ENCODE measurements around the gene TNS3.

TNS3 gene

GRCh38 chr7:47539398-47540052 is 42.4 kb downstream of the TNS3 start:
- no peak for DNase-seq

DNA sequence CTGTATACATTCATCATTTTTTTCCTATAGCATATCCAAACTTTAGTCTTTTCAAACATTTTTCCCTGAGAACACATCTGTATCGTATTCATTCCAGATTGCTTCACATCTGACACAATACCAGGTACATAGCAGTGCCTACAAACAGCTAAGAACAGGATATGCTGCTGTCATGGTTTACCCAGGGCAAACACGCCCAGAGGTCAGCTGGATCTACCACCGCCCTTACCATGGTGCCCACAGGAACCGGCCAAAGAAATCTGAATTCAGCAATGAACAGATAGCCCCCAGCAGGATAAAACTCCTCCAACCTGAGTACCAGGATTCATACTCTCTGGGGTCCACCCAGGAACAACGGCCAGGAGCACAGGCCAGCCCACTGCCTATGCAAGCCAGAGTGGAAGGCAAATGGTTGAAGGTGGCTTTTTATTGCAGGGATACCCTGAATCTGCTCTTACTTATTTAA is 43.0 kb downstream of the TNS3 start:
- DNase-seq, result no peak

DNA sequence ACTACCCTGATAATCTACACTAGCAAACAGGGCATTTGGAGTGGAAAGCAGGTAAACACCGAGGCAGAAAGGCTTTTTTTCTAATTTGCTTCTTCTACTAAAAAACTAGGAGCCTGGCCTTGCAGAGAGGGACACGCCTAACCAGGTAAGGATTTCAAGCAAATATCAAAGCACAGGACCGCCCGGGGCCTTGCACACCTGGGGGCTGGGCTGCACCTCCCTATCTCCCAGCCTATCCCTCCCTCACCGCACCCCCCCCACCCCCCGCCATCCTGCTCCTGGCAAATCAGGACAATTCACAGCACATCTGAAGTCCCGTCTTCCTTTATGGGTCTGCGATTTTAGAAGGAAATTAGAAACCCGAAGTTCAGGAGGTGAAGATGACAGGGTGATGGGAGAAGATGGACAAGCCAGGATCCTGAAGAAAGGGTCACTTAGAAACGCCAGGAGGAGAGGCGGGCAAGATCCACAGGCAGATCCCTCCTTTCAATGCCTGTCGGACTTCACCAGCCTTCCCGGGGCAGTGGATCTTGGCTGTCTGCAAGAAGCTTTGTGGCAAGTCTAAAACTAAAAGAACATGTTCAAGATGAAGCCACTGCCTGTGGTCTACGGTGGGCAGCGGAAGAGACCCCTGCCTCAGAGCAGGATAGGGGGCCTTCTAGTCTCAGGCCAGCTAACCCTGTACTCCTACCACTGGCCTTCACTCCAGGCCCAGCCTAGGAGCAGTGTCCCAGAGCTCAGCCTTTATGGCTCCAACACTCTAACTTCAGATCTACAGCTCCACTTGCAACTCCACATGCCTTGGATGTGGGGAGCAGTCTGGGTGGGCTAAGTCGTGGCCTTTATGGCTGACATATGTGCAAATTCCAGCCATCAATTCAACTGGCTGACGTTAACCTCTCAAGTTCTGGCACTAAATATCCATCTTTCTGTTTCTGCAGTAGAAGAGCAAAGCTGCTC is 43.9 kb downstream of the TNS3 start:
- DNase-seq, result no peak

DNA sequence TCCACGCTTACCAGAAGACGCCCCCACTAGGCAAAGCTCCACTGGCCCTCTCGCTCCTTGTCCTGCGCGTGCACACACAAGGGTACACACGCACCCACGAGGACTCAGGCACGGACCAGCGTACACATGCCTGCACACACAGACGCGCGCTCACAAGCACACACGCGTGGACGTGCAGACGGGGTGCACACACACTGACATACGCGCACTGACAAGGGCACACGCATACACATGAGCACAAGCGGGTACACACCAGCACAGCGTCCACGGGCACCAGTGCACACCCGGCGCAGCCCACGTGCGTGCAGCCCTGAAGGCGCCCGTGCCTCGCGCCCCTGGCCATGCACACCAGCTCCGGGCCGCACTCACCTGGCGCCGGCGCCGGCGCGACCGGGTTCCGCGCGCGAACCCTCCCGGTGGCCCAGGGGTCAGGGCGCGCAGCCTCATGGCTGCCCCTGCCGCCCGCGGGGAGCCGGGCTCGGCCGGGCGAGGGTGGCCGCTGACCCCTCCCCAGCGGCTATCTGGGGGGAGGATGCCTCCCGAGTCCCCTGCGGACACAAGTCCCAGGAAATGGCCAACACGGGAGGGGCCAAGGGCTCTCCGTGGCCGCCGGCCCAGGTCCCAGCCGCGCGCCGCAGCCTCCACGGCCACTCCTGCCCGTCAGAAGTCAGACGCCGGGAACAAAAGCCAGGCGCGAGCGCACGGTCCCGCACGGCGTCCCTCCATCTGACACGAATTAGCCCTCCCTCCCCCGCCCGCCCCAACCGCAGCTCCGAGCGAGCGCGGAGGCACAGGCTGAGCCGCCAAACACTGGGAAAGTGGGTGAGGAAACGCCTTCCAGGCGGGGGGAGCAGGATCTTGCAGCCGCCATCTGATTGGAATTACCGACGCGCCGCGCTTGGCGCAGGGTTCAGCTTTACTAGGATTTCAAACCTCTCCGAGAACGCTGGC is 45.0 kb downstream of the TNS3 start:
- no peak for DNase-seq

GRCh38 chr7:47535704-47536628 is 45.9 kb downstream of the TNS3 start:
- no peak for DNase-seq

DNA sequence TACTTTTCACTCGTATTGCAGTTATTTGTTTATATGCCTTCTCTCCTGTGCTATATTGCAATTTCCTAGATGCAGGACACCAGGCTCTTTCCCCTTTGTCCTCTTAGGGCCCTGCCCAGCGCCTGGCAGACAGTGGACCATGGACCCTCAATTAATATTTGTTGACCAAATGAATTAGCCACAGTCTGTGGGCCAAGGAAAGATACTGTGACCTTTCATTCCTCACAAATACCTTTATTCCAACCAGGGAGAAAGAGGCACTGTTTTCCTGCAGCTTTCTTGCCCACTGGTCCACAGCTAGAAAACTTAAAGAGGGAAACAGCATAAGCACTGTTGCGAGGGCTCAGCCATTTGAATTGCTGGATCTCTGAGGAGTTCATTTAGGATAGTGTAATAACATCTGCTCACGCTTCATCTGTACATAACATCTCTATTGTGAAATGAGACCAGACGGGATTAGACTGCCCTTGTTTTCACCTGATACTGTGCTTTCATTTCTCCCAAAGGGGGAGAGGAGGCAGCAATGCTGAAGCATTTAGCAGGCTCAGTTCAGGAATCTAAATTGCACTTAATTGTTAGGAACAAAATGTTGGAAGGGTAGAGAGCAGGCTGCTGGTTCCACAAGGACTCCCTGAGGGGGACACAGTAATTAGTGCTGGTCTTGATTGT is 46.7 kb downstream of the TNS3 start:
- no peak for DNase-seq

- DNase-seq, result no peak
Measured at GRCh38 chr7:47534322-47535034, 47.4 kb downstream of the TNS3 start.

GRCh38 chr7:47531584-47532492 is 50.1 kb downstream of the TNS3 start:
- DNase-seq, result no peak

GRCh38 chr7:47529826-47530555 is 51.9 kb downstream of the TNS3 start:
- no peak for DNase-seq

DNA sequence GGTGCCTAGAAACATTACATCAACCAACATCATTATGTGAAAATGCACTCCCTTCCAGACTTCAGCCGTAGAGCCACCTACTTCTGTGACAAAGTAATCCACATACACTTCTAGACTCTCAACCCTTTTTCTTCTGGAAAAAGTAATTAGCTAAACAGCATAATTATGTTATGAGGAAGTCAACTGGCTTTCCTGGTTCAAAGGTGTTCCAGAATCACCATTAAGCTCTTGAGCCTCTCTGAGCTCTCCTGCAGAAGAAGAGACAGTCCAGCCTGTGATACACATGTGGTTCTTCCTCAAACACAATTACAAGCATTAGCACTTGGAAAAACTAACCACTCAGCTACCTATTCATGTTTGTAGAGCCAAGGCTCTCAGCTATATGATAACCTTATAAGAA is 52.5 kb downstream of the TNS3 start:
- DNase-seq, result no peak

GRCh38 chr7:47528471-47528870 is 53.4 kb downstream of the TNS3 start:
- no peak for DNase-seq

GRCh38 chr7:47526466-47526865 is 55.4 kb downstream of the TNS3 start:
- DNase-seq, result no peak

GRCh38 chr7:47525066-47525623 is 56.8 kb downstream of the TNS3 start:
- DNase-seq, result no peak

DNA sequence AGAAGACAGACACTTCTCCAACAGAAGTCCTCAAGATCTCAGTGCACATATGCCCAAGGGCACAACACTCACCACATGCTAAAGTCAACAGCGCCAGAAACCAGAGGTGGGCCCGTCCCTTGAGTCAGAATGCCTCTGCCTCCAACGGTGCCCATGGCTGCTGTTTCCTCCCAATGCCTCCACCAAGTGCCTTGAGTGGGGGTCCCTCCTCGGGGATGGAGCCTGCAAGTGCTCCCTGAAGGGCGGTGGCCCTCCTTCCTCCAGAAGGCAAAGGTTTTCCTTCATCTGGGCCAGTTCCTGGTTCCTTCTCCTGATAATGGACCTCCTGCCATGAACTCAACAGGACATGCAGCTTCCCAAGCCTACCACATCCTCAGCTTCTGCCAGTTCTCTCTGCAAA is 58.5 kb downstream of the TNS3 start:
- DNase-seq, result no peak

DNA sequence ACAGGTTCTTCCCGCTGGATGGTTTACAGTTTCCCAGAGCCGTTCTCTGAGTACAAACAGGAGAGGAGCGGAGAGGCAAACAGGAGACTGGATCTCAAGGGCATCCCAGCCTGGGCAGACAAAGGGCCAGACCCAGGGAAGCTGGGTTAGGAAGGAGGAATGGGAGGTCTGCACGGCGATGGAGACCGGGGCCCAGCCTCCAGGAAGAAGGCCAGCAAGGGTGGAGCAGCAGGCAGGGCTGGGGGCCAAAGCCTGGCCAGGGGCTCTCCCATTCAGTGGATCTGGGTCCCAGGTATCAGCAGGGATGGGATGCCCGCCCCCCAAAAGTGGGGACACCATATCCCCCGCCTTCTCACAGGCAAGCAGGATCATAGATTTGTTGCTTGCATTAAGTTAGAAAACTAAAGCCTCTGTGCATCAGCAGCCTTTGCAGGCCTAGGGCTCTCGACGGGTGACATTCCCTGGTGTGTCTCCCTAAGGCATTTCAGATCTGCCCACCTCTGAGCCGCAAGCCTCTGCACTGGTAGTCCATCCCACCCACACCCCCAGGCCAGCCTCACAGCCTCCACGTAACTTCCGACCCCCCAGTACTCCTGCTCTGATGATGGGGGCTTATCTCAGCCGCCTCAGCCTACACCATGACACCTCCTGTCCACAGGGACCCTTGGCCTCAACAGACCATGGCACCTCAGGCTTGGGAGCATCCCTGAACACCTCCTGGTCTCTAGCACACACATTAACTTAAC is 59.9 kb downstream of the TNS3 start:
- no peak for DNase-seq

GRCh38 chr7:47521011-47521795 is 60.7 kb downstream of the TNS3 start:
- DNase-seq, result no peak

GRCh38 chr7:47520406-47520805 is 61.5 kb downstream of the TNS3 start:
- no peak for DNase-seq

Measured in CD4-positive, alpha-beta T cell treated with Interleukin-15 for 1 hour (primary cell).